HCT116 (cell line): ENCODE data around the gene KIF1A. TPM values are rescaled to one million over a fixed set of nuclear protein-coding genes. Genes with fewer than 3 reads are reported as not detected.

ENCODE experiments used
- ATAC-seq: fragments of 200-7000 bp; cut with Tn5 transposase; 2 replicates; pipeline ENCODE4 v1.9.1; 2020; ENCODE audit warnings: mild to moderate bottlenecking, moderate library complexity
- BruUV-seq: library from RNA; stranded (reverse); fragments of 400-500 nt; replicated peaks from 2 replicates; lab custom pipeline; 2021; lab: Mats Ljungman, UMichigan
- CTCF ChIA-PET: fragments of 300-600 bp; sonication (Branson Sonifier 250); formaldehyde crosslinking; loops from one replicate; lab custom pipeline; 2021; ENCODE audit warnings: antibody characterized with exemption; lab: Charles Lee
- POLR2A ChIA-PET: fragments of 300-600, 350-600 bp; sonication (Branson Sonifier 250); formaldehyde crosslinking; loops from one replicate; lab custom pipeline; 2021; ENCODE audit warnings: antibody characterized with exemption; lab: Charles Lee
- RAD21 ChIA-PET, 2 experiments: fragments of 300-600 bp; sonication (Branson Sonifier 250); formaldehyde crosslinking; loops; one replicate each; lab custom pipeline; 2023; ENCODE audit warnings: low total read pairs in 2 of 2; ENCODE audit not compliant: uncharacterized antibody in 2 of 2, unreplicated experiment in 2 of 2, low non-redundant PET in 1 of 2; lab: Charles Lee
- DNase-seq: peaks from one replicate; pipeline ENCODE4 v3.0.0-alpha.2; 2010; ENCODE audit warnings: low read depth, low spot score
- H2AFZ ChIP-seq: fragments of 200-600 bp; shearing (Covaris generic), sonication (generic); 2 replicates; pipeline ENCODE4 v1.6.1; 2017; ENCODE audit warnings: low read depth, mixed run types, mixed read lengths, antibody characterized with exemption, low read length; ENCODE audit not compliant: poor library complexity, severe bottlenecking
- H3K27ac ChIP-seq: 2 replicates; pipeline ENCODE4 v1.5.1; 2012; ENCODE audit warnings: low read depth, low read length
- H3K27me3 ChIP-seq: fragments of 200-600 bp; sonication (generic); 2 replicates; pipeline ENCODE4 v1.6.1; 2016; ENCODE audit warnings: mixed run types, low read length, mixed read lengths; ENCODE audit not compliant: insufficient read depth
- H3K36me3 ChIP-seq, 2 experiments: fragments of 200-500 bp in 1 of 2; fragments of 200-600 bp in 1 of 2; sonication (Bioruptor generic) in 1 of 2; sonication (generic) in 1 of 2; 2 replicates each; pipeline versions ENCODE4 v1.5.1 to v1.6.1; 2014 to 2016; ENCODE audit warnings: low read length in 2 of 2, inconsistent platforms in 1 of 2, mixed read lengths in 1 of 2, mixed run types in 1 of 2; ENCODE audit not compliant: insufficient read depth in 2 of 2, control insufficient read depth in 1 of 2
- H3K4me1 ChIP-seq, 2 experiments: fragments of 200-600 bp in 1 of 2; sonication (generic) in 1 of 2; 2 replicates each; pipeline versions ENCODE4 v1.5.1 to v1.6.1; 2012 to 2017; ENCODE audit warnings: low read length in 2 of 2, inconsistent platforms in 1 of 2, mild to moderate bottlenecking in 1 of 2, mixed read lengths in 1 of 2, mixed run types in 1 of 2, moderate library complexity in 1 of 2; ENCODE audit not compliant: insufficient read depth in 2 of 2, control insufficient read depth in 1 of 2
- H3K4me2 ChIP-seq: fragments of 200-600 bp; sonication (generic); 2 replicates; pipeline ENCODE4 v1.6.1; 2017; ENCODE audit warnings: mixed run types, low read length, mixed read lengths
- H3K4me3 ChIP-seq, 2 experiments: fragments of 200-600 bp in 1 of 2; sonication (generic) in 1 of 2; replicated peaks in 1 of 2; 2 replicates each; pipeline ENCODE4 v1.5.1; 2011 to 2016; ENCODE audit warnings: low read length in 2 of 2, control low read depth in 1 of 2, low read depth in 1 of 2, mild to moderate bottlenecking in 1 of 2, mixed read lengths in 1 of 2, mixed run types in 1 of 2
- H3K79me2 ChIP-seq: fragments of 200-600 bp; sonication (generic); 2 replicates; pipeline ENCODE4 v1.6.1; 2017; ENCODE audit warnings: mild to moderate bottlenecking, mixed run types, low read length, moderate library complexity, mixed read lengths; ENCODE audit not compliant: insufficient read depth
- H3K9ac ChIP-seq: fragments of 200-600 bp; sonication (generic); 2 replicates; pipeline ENCODE4 v1.6.1; 2016; ENCODE audit warnings: low read length, mixed read lengths
- H3K9me2 ChIP-seq: fragments of 200-600 bp; sonication (generic), shearing (Covaris generic); 2 replicates; pipeline ENCODE4 v1.6.1; 2017; ENCODE audit warnings: mixed run types, mild to moderate bottlenecking, moderate library complexity; ENCODE audit not compliant: insufficient read depth
- H3K9me3 ChIP-seq, 2 experiments: fragments of 200-500 bp in 1 of 2; fragments of 200-600 bp in 1 of 2; sonication (Bioruptor generic) in 1 of 2; sonication (generic) in 1 of 2; 2 replicates each; pipeline ENCODE4 v1.6.1; 2014 to 2017; ENCODE audit warnings: low read length in 2 of 2, mixed read lengths in 2 of 2, inconsistent platforms in 1 of 2, low read depth in 1 of 2, mild to moderate bottlenecking in 1 of 2, mixed run types in 1 of 2, moderate library complexity in 1 of 2; ENCODE audit not compliant: control insufficient read depth in 1 of 2, insufficient read depth in 1 of 2
- H4K20me1 ChIP-seq: fragments of 200-600 bp; sonication (generic), shearing (Covaris generic); 2 replicates; pipeline ENCODE4 v1.6.1; 2017; ENCODE audit warnings: mixed run types, mild to moderate bottlenecking, moderate library complexity; ENCODE audit not compliant: insufficient read depth
- CBX3 ChIP-seq: IDR thresholded peaks from 2 replicates; pipeline ENCODE4 v1.6.1; 2012; ENCODE audit warnings: low read depth
- CEBPB ChIP-seq: IDR thresholded peaks from 2 replicates; pipeline ENCODE4 v1.6.1; 2012; ENCODE audit warnings: low read depth
- EGR1 ChIP-seq: IDR thresholded peaks from 2 replicates; pipeline ENCODE4 v1.6.1; 2012; ENCODE audit warnings: low read depth
- EZH2 ChIP-seq: fragments of 200-600 bp; sonication (generic); IDR thresholded peaks from 2 replicates; pipeline ENCODE4 v1.6.1; 2017; ENCODE audit warnings: antibody characterized with exemption, mixed run types
- FOSL1 ChIP-seq: IDR thresholded peaks from 2 replicates; pipeline ENCODE4 v1.6.1; 2012; ENCODE audit warnings: low read depth
- POLR2A ChIP-seq: IDR thresholded peaks from 2 replicates; pipeline ENCODE4 v1.7.0; 2011; ENCODE audit warnings: borderline replicate concordance; ENCODE audit not compliant: insufficient read depth, insufficient read length; ENCODE audit errors: extremely low read depth
- POLR2AphosphoS5 ChIP-seq: IDR thresholded peaks from 2 replicates; pipeline ENCODE4 v1.6.1; 2011; ENCODE audit warnings: mild to moderate bottlenecking, low read depth, low read length, moderate library complexity
- RAD21 ChIP-seq: IDR thresholded peaks from 2 replicates; pipeline ENCODE4 v1.6.1; 2012; ENCODE audit warnings: low read depth, mild to moderate bottlenecking
- SIN3A ChIP-seq: IDR thresholded peaks from 2 replicates; pipeline ENCODE4 v1.6.1; 2012; ENCODE audit warnings: low read depth
- SP1 ChIP-seq: IDR thresholded peaks from 2 replicates; pipeline ENCODE4 v1.6.1; 2012; ENCODE audit warnings: low read depth
- SRF ChIP-seq: IDR thresholded peaks from 2 replicates; pipeline ENCODE4 v1.6.1; 2012; ENCODE audit warnings: low read depth
- TCF7L2 ChIP-seq: IDR thresholded peaks from 2 replicates; pipeline ENCODE4 v1.7.0; 2011; ENCODE audit warnings: borderline replicate concordance, inconsistent platforms; ENCODE audit not compliant: insufficient read depth, insufficient read length; ENCODE audit errors: extremely low read depth
- YY1 ChIP-seq: IDR thresholded peaks from 2 replicates; pipeline ENCODE4 v1.6.1; 2011; ENCODE audit warnings: low read length, low read depth, moderate library complexity, mild to moderate bottlenecking; ENCODE audit not compliant: insufficient replicate concordance; ENCODE audit errors: extremely low read depth
- ZFX ChIP-seq: fragments of 450-650 bp; IDR thresholded peaks from 2 replicates; pipeline ENCODE4 v1.6.1; 2017
- ZNF274 ChIP-seq: fragments of 200-500 bp; sonication (Bioruptor generic); IDR thresholded peaks from 2 replicates; pipeline ENCODE4 v1.6.1; 2014; ENCODE audit warnings: mild to moderate bottlenecking, low read depth, low read length, inconsistent platforms
- intact Hi-C: fragments of 100-400 bp; cut with micrococcal nuclease; formaldehyde crosslinking; loops from 2 replicates; pipeline ENCODE4 v1.10.0; 2022
- total RNA-seq: library from RNA; stranded (reverse); gene quantifications from one replicate; pipeline ENCODE4 v1.2.1, GENCODE V29; 2021; ENCODE audit not compliant: unreplicated experiment
- TF ChIP-seq, protein P1 (sequence below): IDR thresholded peaks from 2 replicates; pipeline ENCODE4 v1.6.1; 2011; ENCODE audit warnings: mild to moderate bottlenecking, low read length, moderate library complexity; ENCODE audit not compliant: insufficient replicate concordance; ENCODE audit errors: extremely low read depth
- TF ChIP-seq, protein P2 (sequence below): IDR thresholded peaks from 2 replicates; pipeline ENCODE4 v1.6.1; 2012; ENCODE audit warnings: low read depth
- TF ChIP-seq, protein P3 (sequence below): IDR thresholded peaks from 2 replicates; pipeline ENCODE4 v1.6.1; 2012

The KIF1A gene
- total RNA-seq, 1 experiment from 2014 or later: 0.27 TPM

DNA sequence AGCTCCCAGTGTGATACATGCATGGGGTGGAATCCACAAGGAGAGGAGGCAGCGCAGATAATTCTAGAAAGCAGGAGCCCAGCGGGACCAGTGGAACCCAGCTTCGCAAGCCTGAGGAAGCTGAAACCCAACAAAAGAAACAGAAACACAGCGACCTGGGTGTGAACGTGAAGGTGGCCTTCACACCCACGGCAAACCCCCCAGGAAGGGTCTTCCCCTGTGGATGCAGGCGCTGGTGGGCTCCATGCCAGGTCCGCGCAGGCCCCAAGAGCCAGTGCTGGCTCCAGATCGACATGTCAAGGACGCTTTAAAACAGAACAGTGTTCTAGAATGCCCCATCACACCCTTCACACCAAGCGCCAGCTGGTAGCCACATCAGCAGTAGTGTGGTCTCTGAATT is 22.1 kb downstream of the KIF1A start:
- Histone ChIP-seq H3K4me3 (no peak overlapping the region), H3K79me2 (no peaks in the 10 kb centered on the region), H3K4me1 (no peaks in the 10 kb centered on the region), H3K9me2 (no peaks in the 10 kb centered on the region), H2AFZ (no peak overlapping the region), H3K36me3 (no peaks in the 10 kb centered on the region), H3K27me3 (peaks cover 12% of the 10 kb centered on the region), H3K27ac (no peak overlapping the region), H3K4me2 (no peak overlapping the region), H3K9ac (no peak overlapping the region), H3K9me3 (no peaks in the 10 kb centered on the region), H4K20me1 (no peaks in the 10 kb centered on the region)
- CTCF ChIA-PET: no interaction called here
- intact Hi-C loops: no loop called here
- ATAC-seq: no peak
- RAD21 ChIA-PET: no interaction called here
- no peak for DNase-seq
- BruUV-seq: no TSS peak
- no peak for TF ChIP-seq SRF
- TF ChIP-seq CBX3: no peak
- TF ChIP-seq, protein P1, sequence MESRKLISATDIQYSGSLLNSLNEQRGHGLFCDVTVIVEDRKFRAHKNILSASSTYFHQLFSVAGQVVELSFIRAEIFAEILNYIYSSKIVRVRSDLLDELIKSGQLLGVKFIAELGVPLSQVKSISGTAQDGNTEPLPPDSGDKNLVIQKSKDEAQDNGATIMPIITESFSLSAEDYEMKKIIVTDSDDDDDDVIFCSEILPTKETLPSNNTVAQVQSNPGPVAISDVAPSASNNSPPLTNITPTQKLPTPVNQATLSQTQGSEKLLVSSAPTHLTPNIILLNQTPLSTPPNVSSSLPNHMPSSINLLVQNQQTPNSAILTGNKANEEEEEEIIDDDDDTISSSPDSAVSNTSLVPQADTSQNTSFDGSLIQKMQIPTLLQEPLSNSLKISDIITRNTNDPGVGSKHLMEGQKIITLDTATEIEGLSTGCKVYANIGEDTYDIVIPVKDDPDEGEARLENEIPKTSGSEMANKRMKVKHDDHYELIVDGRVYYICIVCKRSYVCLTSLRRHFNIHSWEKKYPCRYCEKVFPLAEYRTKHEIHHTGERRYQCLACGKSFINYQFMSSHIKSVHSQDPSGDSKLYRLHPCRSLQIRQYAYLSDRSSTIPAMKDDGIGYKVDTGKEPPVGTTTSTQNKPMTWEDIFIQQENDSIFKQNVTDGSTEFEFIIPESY: no peak
- no peak for TF ChIP-seq POLR2AphosphoS5
- TF ChIP-seq, protein P2, sequence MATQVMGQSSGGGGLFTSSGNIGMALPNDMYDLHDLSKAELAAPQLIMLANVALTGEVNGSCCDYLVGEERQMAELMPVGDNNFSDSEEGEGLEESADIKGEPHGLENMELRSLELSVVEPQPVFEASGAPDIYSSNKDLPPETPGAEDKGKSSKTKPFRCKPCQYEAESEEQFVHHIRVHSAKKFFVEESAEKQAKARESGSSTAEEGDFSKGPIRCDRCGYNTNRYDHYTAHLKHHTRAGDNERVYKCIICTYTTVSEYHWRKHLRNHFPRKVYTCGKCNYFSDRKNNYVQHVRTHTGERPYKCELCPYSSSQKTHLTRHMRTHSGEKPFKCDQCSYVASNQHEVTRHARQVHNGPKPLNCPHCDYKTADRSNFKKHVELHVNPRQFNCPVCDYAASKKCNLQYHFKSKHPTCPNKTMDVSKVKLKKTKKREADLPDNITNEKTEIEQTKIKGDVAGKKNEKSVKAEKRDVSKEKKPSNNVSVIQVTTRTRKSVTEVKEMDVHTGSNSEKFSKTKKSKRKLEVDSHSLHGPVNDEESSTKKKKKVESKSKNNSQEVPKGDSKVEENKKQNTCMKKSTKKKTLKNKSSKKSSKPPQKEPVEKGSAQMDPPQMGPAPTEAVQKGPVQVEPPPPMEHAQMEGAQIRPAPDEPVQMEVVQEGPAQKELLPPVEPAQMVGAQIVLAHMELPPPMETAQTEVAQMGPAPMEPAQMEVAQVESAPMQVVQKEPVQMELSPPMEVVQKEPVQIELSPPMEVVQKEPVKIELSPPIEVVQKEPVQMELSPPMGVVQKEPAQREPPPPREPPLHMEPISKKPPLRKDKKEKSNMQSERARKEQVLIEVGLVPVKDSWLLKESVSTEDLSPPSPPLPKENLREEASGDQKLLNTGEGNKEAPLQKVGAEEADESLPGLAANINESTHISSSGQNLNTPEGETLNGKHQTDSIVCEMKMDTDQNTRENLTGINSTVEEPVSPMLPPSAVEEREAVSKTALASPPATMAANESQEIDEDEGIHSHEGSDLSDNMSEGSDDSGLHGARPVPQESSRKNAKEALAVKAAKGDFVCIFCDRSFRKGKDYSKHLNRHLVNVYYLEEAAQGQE: no peak
- TF ChIP-seq, protein P3, sequence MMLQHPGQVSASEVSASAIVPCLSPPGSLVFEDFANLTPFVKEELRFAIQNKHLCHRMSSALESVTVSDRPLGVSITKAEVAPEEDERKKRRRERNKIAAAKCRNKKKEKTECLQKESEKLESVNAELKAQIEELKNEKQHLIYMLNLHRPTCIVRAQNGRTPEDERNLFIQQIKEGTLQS: no peak
- TF ChIP-seq TCF7L2: no peak
- no peak for TF ChIP-seq EZH2
- no peak for TF ChIP-seq SP1
- no peak for TF ChIP-seq SIN3A
- no peak for TF ChIP-seq RAD21
- TF ChIP-seq POLR2A: no peak
- no peak for TF ChIP-seq CEBPB
- TF ChIP-seq ZFX: no peak
- no peak for TF ChIP-seq ZNF274
- no peak for TF ChIP-seq EGR1
- no peak for TF ChIP-seq YY1
- TF ChIP-seq FOSL1: no peak
- POLR2A ChIA-PET: no interaction called here
